Stomach smooth muscle (tissue), 2 donors: ENCODE data around the gene RASSF10.

Source experiments
- H3K27ac ChIP-seq: one replicate; pipeline ENCODE4 v1.7.0; 2013; ENCODE audit warnings: mild to moderate bottlenecking, low read length, inconsistent platforms
- H3K27me3 ChIP-seq, 2 donors: one replicate each; pipeline ENCODE4 v1.7.0; 2013; ENCODE audit warnings: low read length in 2 of 2; ENCODE audit not compliant: insufficient read depth in 2 of 2, control insufficient read depth in 1 of 2
- H3K36me3 ChIP-seq, 2 donors: one replicate each; pipeline ENCODE4 v1.7.0; 2013; ENCODE audit warnings: low read length in 2 of 2; ENCODE audit not compliant: control insufficient read depth in 2 of 2, insufficient read depth in 2 of 2
- H3K4me1 ChIP-seq: one replicate; pipeline ENCODE4 v1.7.0; 2013; ENCODE audit warnings: low read length; ENCODE audit not compliant: control insufficient read depth, insufficient read depth
- H3K4me3 ChIP-seq, 2 donors: one replicate each; pipeline ENCODE4 v1.7.0; 2013; ENCODE audit warnings: low read length in 2 of 2
- H3K9ac ChIP-seq, 2 donors: one replicate each; pipeline ENCODE4 v1.7.0; 2013; ENCODE audit warnings: low read length in 2 of 2, mild to moderate bottlenecking in 1 of 2
- H3K9me3 ChIP-seq, 2 donors: one replicate each; pipeline ENCODE4 v1.7.0; 2013; ENCODE audit warnings: low read length in 2 of 2; ENCODE audit not compliant: control insufficient read depth in 2 of 2
- donor health status: healthy.
- donor health status: Pancreatic carcinoma.

Gene RASSF10

GRCh38 chr11:12994476-12994875, 14.6 kb upstream of the RASSF10 start:
- Histone ChIP-seq H3K9ac (no peak overlapping the region), H3K36me3 (no peaks in the 10 kb centered on the region), H3K27ac (no peak overlapping the region), H3K27me3 (no peaks in the 10 kb centered on the region), H3K4me3 (no peak overlapping the region), H3K9me3 (no peaks in the 10 kb centered on the region), H3K4me1 (no peaks in the 10 kb centered on the region)

- Histone ChIP-seq H3K4me1 (no peaks in the 10 kb centered on the region), H3K9ac (no peak overlapping the region), H3K4me3 (no peak overlapping the region), H3K27me3 (no peaks in the 10 kb centered on the region), H3K27ac (no peak overlapping the region), H3K9me3 (no peaks in the 10 kb centered on the region), H3K36me3 (no peaks in the 10 kb centered on the region)
Observed at GRCh38 chr11:12995188-12995587, 13.9 kb upstream of the RASSF10 start.

- Histone ChIP-seq H3K4me3 (no peak overlapping the region), H3K36me3 (no peaks in the 10 kb centered on the region), H3K27me3 (no peaks in the 10 kb centered on the region), H3K9ac (no peak overlapping the region), H3K4me1 (no peaks in the 10 kb centered on the region), H3K27ac (no peak overlapping the region), H3K9me3 (no peaks in the 10 kb centered on the region)
Observed at GRCh38 chr11:12995823-12996222, 13.3 kb upstream of the RASSF10 start.

GRCh38 chr11:12997168-12997567, 11.9 kb upstream of the RASSF10 start:
- Histone ChIP-seq H3K9ac (no peak overlapping the region), H3K27me3 (peaks cover 0 to 2% of the 10 kb centered on the region in 2 donors), H3K9me3 (no peaks in the 10 kb centered on the region), H3K36me3 (no peaks in the 10 kb centered on the region), H3K4me3 (no peak overlapping the region), H3K27ac (no peak overlapping the region), H3K4me1 (no peaks in the 10 kb centered on the region)

- Histone ChIP-seq H3K27ac (no peak overlapping the region), H3K27me3 (peaks cover 0 to 2% of the 10 kb centered on the region in 2 donors), H3K9me3 (no peaks in the 10 kb centered on the region), H3K4me1 (no peaks in the 10 kb centered on the region), H3K36me3 (no peaks in the 10 kb centered on the region), H3K4me3 (no peak overlapping the region), H3K9ac (no peak overlapping the region)
Observed at GRCh38 chr11:12998336-12998735, 10.8 kb upstream of the RASSF10 start.

GRCh38 chr11:12999597-12999996, 9.5 kb upstream of the RASSF10 start:
- H3K27me3 ChIP-seq: peaks cover 0 to 2% of the 10 kb centered on the region in 2 donors
- no peaks in the 10 kb centered on the region for H3K4me1 ChIP-seq
- H3K9ac ChIP-seq: no peak overlapping the region
- no peak overlapping the region for H3K4me3 ChIP-seq
- H3K9me3 ChIP-seq: no peaks in the 10 kb centered on the region
- no peak overlapping the region for H3K27ac ChIP-seq
- no peaks in the 10 kb centered on the region for H3K36me3 ChIP-seq

- no peaks in the 10 kb centered on the region for H3K4me1 ChIP-seq
- H3K27ac ChIP-seq: no peak overlapping the region
- no peaks in the 10 kb centered on the region for H3K36me3 ChIP-seq
- peaks cover 0 to 2% of the 10 kb centered on the region in 2 donors for H3K27me3 ChIP-seq
- no peaks in the 10 kb centered on the region for H3K9me3 ChIP-seq
- H3K4me3 ChIP-seq: no peak overlapping the region
- no peak overlapping the region for H3K9ac ChIP-seq
Observed at GRCh38 chr11:13000116-13000515, 9.0 kb upstream of the RASSF10 start.

GRCh38 chr11:13000721-13001120, 8.4 kb upstream of the RASSF10 start:
- Histone ChIP-seq H3K9ac (no peak overlapping the region), H3K36me3 (no peaks in the 10 kb centered on the region), H3K9me3 (no peaks in the 10 kb centered on the region), H3K27me3 (peaks cover 0 to 2% of the 10 kb centered on the region in 2 donors), H3K4me3 (no peak overlapping the region), H3K27ac (no peak overlapping the region), H3K4me1 (no peaks in the 10 kb centered on the region)

- no peak overlapping the region for H3K9ac ChIP-seq
- H3K27ac ChIP-seq: no peak overlapping the region
- peaks cover 5% of the 10 kb centered on the region for H3K4me1 ChIP-seq
- H3K27me3 ChIP-seq: peaks cover 17 to 24% of the 10 kb centered on the region in 2 donors
- H3K9me3 ChIP-seq: peaks cover 0 to 6% of the 10 kb centered on the region in 2 donors
- H3K36me3 ChIP-seq: no peaks in the 10 kb centered on the region
- H3K4me3 ChIP-seq: no peak overlapping the region
Observed at GRCh38 chr11:13003736-13004493, 5.2 kb upstream of the RASSF10 start.

GRCh38 chr11:13007182-13008060, 1.7 kb upstream of the RASSF10 start:
- Histone ChIP-seq H3K4me3 (no peak overlapping the region), H3K27me3 (peaks cover 48 to 49% of the 10 kb centered on the region in 2 donors), H3K9ac (no peak overlapping the region), H3K9me3 (peaks cover 0 to 6% of the 10 kb centered on the region in 2 donors), H3K27ac (no peak overlapping the region), H3K36me3 (no peaks in the 10 kb centered on the region), H3K4me1 (peaks cover 25% of the 10 kb centered on the region)

- H3K36me3 ChIP-seq: no peaks in the 10 kb centered on the region
- H3K9me3 ChIP-seq: peaks cover 0 to 6% of the 10 kb centered on the region in 2 donors
- H3K27ac ChIP-seq: no peak overlapping the region
- H3K4me3 ChIP-seq: no peak overlapping the region
- H3K27me3 ChIP-seq: peaks cover 54 to 55% of the 10 kb centered on the region in 2 donors
- peaks cover 25% of the 10 kb centered on the region for H3K4me1 ChIP-seq
- H3K9ac ChIP-seq: no peak overlapping the region
Observed at GRCh38 chr11:13008061-13008435, 1.1 kb upstream of the RASSF10 start.
